Measurements from ENCODE around the gene RALGAPA1. TPM values are rescaled to one million over a fixed set of nuclear protein-coding genes. Genes with fewer than 3 reads are reported as not detected.
A peak's percentile ranks its signal among the peaks of the same experiment; 100 is the strongest.

RALGAPA1 gene
- total and polyA plus RNA-seq, 2 of the 13 experiments (the other 11 are each of a cell fraction or from before 2014, with no cell fraction given), result 65.0 to 89.2 TPM

DNA sequence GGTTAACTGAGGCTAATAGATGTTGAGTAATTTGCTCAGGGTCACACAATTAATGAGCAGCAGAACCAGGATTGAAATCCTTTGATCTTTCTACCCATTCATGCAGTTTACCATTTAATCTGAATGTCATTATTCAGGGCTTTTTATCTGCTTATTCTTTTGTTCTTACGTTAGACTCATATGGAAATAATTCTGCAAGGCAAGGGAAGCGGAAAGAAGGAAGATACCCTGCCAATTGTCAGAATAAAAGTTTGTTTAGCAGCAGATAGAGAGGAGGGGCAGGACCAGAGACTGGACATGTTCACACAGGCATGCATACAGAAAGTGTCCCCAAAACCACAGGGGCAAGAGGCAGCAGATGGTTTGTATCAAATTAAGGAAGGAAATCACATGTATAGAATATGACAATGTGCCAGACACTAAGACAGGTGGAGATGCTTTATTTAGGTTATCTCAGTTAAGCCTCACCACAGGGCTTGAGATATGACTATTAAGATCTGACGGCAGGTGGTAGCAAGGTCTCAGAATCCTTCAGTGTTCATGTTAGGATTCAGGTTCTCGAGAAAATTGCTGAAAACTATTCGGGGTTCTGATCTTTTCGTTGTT is 46.9 kb upstream of the RALGAPA1 start:
- Histone ChIP-seq H3K27me3 (ENCODE audit: control insufficient read depth in 1 of 2, insufficient read depth in 2 of 2, low read length in 2 of 2) (no peaks in the 10 kb centered on the region), H3K9me3 (ENCODE audit: low read length) (peaks cover 7% of the 10 kb centered on the region; the same call in 1 of the 2 replicates), H3K4me2 (ENCODE audit: low read depth, low read length) (no peak overlapping the region), H2AFZ (ENCODE audit: low read length) (no peak overlapping the region), H3K27ac (ENCODE audit: extremely low read length, insufficient read depth, low read length) (no peak overlapping the region), H4K20me1 (ENCODE audit: insufficient read depth, low read length) (no peaks in the 10 kb centered on the region), H3K36me3 (replicated peaks in 1 of 2; ENCODE audit: control insufficient read depth in 1 of 2, insufficient read depth in 2 of 2, low read length in 2 of 2) (peaks cover 15 to 39% of the 10 kb centered on the region in 2 experiments), H3K4me1 (ENCODE audit: insufficient read depth, low read length) (no peaks in the 10 kb centered on the region), H3K9ac (ENCODE audit: insufficient read depth, low read depth, low read length) (no peak overlapping the region), H3K79me2 (ENCODE audit: insufficient read depth, low read length) (peaks cover 3% of the 10 kb centered on the region), H3K4me3 (replicated peaks in 1 of 3; ENCODE audit: insufficient read depth in 1 of 3, low read depth in 2 of 3, low read length in 3 of 3) (no peak overlapping the region)
- BruUV-seq (replicated peaks), result no TSS peak
- DNase-seq (ENCODE audit: low spot score) (no peak), FAIRE-seq (no peak), ATAC-seq (no peak)
- no peak for TF ChIP-seq RBM22 (optimal IDR thresholded peaks at IDR 0.05; ENCODE audit: low read length)
- TF ChIP-seq, protein P1, sequence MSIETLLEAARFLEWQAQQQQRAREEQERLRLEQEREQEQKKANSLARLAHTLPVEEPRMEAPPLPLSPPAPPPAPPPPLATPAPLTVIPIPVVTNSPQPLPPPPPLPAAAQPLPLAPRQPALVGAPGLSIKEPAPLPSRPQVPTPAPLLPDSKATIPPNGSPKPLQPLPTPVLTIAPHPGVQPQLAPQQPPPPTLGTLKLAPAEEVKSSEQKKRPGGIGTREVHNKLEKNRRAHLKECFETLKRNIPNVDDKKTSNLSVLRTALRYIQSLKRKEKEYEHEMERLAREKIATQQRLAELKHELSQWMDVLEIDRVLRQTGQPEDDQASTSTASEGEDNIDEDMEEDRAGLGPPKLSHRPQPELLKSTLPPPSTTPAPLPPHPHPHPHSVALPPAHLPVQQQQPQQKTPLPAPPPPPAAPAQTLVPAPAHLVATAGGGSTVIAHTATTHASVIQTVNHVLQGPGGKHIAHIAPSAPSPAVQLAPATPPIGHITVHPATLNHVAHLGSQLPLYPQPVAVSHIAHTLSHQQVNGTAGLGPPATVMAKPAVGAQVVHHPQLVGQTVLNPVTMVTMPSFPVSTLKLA (IDR thresholded peaks at IDR 0.05), result peak; percentile 26; the same call in 1 of the 2 replicates
- CTCF ChIA-PET (ENCODE audit: low intra/inter-chr PET ratio, low total read pairs), result no interaction called here
- intact Hi-C loops (cut with micrococcal nuclease; ENCODE audit: unreplicated experiment) (no loop called here), in situ Hi-C loops (cut with HindIII; ENCODE audit: extremely low pct_ligation_motif_present, low pct_unique_long_range_greater_than_20kb) (loop anchor here (25.0 kb wide), 1 partner anchor 1981 kb away; no protein-coding TSS in a partner anchor)
- POLR2A ChIA-PET, result interaction anchor here (1.2 kb wide), 1 partner anchor 13 kb away, joined by 3 read pairs; no protein-coding TSS in a partner anchor
- WGBS (ENCODE audit: low lambda C conversion rate), result 96% methylated on average over 6 of the region's 6 CpGs

DNA sequence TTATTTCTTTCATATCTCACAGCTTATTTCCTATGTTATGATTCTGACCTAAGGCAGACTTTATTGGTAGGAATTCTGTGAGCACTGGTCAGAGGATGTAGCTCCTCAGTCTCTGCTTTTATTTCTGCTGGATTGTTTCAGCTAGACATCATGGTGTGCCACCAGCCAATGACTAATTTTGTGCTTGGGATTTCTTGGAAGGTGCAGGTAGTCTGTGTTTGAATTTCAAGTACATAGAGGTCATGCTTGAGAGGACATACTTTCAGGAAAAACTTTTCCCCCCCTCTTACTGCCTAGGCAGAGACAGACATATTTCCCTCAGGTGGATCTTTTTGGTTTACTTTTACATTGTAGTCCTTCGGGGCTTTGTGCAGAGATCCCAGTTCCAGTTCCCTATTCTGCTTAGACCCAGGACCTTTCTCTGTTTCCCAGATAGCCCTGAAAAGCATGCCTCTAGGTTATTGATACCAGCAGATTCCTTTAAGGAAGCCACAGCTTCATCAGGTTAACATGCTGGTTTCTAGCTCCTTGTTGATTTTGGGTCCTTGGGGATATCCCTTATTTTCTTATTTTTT is 45.7 kb upstream of the RALGAPA1 start:
- ChIA-PET CTCF (ENCODE audit: low intra/inter-chr PET ratio, low total read pairs) (no interaction called here), POLR2A (interaction anchor here (1.2 kb wide), 1 partner anchor 28 kb away, joined by 4 read pairs; the partner anchor contains the start of gene BRMS1L)
- Histone ChIP-seq H3K9ac (ENCODE audit: insufficient read depth, low read depth, low read length) (no peak overlapping the region), H3K4me2 (ENCODE audit: low read depth, low read length) (no peak overlapping the region), H4K20me1 (ENCODE audit: insufficient read depth, low read length) (no peaks in the 10 kb centered on the region), H2AFZ (ENCODE audit: low read length) (no peak overlapping the region), H3K27me3 (ENCODE audit: control insufficient read depth in 1 of 2, insufficient read depth in 2 of 2, low read length in 2 of 2) (no peaks in the 10 kb centered on the region), H3K36me3 (replicated peaks in 1 of 2; ENCODE audit: control insufficient read depth in 1 of 2, insufficient read depth in 2 of 2, low read length in 2 of 2) (peaks cover 18 to 35% of the 10 kb centered on the region in 2 experiments), H3K4me3 (replicated peaks in 1 of 3; ENCODE audit: insufficient read depth in 1 of 3, low read depth in 2 of 3, low read length in 3 of 3) (no peak overlapping the region), H3K9me3 (ENCODE audit: low read length) (peaks cover 7% of the 10 kb centered on the region; the same call in 1 of the 2 replicates), H3K4me1 (ENCODE audit: insufficient read depth, low read length) (no peaks in the 10 kb centered on the region), H3K27ac (ENCODE audit: extremely low read length, insufficient read depth, low read length) (no peak overlapping the region), H3K79me2 (ENCODE audit: insufficient read depth, low read length) (peaks cover 3% of the 10 kb centered on the region)
- DNase-seq (ENCODE audit: low spot score) (no peak), ATAC-seq (no peak), FAIRE-seq (no peak)
- TF ChIP-seq ISX (CRISPR knock-in tag; conservative IDR thresholded peaks at IDR 0.05) (no peak), HNF4G (IDR thresholded peaks at IDR 0.05; ENCODE audit: borderline replicate concordance, low read depth, low read length) (no peak), HNF4G (CRISPR knock-in tag; IDR thresholded peaks at IDR 0.05; ENCODE audit: borderline replicate concordance, low read depth) (no peak)
- TF ChIP-seq, protein P2, sequence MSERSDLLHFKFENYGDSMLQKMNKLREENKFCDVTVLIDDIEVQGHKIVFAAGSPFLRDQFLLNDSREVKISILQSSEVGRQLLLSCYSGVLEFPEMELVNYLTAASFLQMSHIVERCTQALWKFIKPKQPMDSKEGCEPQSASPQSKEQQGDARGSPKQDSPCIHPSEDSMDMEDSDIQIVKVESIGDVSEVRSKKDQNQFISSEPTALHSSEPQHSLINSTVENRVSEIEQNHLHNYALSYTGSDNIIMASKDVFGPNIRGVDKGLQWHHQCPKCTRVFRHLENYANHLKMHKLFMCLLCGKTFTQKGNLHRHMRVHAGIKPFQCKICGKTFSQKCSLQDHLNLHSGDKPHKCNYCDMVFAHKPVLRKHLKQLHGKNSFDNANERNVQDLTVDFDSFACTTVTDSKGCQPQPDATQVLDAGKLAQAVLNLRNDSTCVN (CRISPR knock-in tag; IDR thresholded peaks at IDR 0.05; ENCODE audit: borderline replicate concordance), result no peak
- TF ChIP-seq, protein P3, sequence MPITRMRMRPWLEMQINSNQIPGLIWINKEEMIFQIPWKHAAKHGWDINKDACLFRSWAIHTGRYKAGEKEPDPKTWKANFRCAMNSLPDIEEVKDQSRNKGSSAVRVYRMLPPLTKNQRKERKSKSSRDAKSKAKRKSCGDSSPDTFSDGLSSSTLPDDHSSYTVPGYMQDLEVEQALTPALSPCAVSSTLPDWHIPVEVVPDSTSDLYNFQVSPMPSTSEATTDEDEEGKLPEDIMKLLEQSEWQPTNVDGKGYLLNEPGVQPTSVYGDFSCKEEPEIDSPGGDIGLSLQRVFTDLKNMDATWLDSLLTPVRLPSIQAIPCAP (CRISPR knock-in tag; IDR thresholded peaks at IDR 0.05; ENCODE audit: low read depth), result no peak
- in situ Hi-C loops (cut with HindIII; ENCODE audit: extremely low pct_ligation_motif_present, low pct_unique_long_range_greater_than_20kb) (loop anchor here (25.0 kb wide), 1 partner anchor 1983 kb away; no protein-coding TSS in a partner anchor), intact Hi-C loops (cut with micrococcal nuclease; ENCODE audit: unreplicated experiment) (no loop called here)
- WGBS (ENCODE audit: low lambda C conversion rate), result 89% methylated on average over 1 of the region's 1 CpG
- BruUV-seq (replicated peaks), result no TSS peak
